OCI-LY1 (cell line): ENCODE data around the gene ELFN2.

Experiments
- EZH2 ChIP-seq: fragments of 200-600 bp; sonication (generic), shearing (Covaris generic); IDR thresholded peaks from 2 replicates; pipeline ENCODE4 v1.8.0; 2017; ENCODE audit warnings: borderline replicate concordance, mixed run types, mild to moderate bottlenecking, antibody characterized with exemption, low read length, moderate library complexity, mixed read lengths
- TF ChIP-seq, protein P1 (sequence below): fragments of 200-600 bp; sonication (generic), shearing (Covaris generic); IDR thresholded peaks from 2 replicates; pipeline ENCODE4 v1.5.1; 2017; ENCODE audit warnings: mild to moderate bottlenecking, antibody characterized with exemption, low read length, moderate library complexity, mixed read lengths

DNA sequence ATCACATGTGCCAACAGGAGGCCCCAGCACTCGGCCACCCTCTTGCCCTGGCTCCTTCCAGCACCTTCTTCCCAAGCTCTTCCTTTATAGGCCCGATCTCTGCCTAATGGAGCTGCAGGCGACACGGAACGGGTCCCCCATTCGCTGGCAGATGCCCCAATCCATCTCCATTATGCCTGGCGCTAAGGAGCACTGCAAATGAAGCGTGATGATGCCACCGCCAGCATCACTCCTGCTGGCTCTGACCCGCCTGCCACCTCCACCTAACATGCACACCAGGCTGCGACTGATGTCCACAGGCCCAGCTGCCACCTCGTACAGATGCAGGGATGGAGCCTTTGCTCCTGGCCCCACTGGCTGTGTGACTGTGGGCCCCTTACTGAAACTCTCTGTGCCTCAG lies 33.5 kb downstream of the ELFN2 start:
- TF ChIP-seq, protein P1, sequence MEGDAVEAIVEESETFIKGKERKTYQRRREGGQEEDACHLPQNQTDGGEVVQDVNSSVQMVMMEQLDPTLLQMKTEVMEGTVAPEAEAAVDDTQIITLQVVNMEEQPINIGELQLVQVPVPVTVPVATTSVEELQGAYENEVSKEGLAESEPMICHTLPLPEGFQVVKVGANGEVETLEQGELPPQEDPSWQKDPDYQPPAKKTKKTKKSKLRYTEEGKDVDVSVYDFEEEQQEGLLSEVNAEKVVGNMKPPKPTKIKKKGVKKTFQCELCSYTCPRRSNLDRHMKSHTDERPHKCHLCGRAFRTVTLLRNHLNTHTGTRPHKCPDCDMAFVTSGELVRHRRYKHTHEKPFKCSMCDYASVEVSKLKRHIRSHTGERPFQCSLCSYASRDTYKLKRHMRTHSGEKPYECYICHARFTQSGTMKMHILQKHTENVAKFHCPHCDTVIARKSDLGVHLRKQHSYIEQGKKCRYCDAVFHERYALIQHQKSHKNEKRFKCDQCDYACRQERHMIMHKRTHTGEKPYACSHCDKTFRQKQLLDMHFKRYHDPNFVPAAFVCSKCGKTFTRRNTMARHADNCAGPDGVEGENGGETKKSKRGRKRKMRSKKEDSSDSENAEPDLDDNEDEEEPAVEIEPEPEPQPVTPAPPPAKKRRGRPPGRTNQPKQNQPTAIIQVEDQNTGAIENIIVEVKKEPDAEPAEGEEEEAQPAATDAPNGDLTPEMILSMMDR, result no peak
- TF ChIP-seq EZH2, result no peak
